Measurements from ENCODE around the gene ADAD2. TPM values are rescaled to one million over a fixed set of nuclear protein-coding genes. Genes with fewer than 3 reads are reported as not detected.

Gene ADAD2
- total RNA-seq, 2 experiments from 2014 or later: 0.66 to 1.5 TPM

DNA sequence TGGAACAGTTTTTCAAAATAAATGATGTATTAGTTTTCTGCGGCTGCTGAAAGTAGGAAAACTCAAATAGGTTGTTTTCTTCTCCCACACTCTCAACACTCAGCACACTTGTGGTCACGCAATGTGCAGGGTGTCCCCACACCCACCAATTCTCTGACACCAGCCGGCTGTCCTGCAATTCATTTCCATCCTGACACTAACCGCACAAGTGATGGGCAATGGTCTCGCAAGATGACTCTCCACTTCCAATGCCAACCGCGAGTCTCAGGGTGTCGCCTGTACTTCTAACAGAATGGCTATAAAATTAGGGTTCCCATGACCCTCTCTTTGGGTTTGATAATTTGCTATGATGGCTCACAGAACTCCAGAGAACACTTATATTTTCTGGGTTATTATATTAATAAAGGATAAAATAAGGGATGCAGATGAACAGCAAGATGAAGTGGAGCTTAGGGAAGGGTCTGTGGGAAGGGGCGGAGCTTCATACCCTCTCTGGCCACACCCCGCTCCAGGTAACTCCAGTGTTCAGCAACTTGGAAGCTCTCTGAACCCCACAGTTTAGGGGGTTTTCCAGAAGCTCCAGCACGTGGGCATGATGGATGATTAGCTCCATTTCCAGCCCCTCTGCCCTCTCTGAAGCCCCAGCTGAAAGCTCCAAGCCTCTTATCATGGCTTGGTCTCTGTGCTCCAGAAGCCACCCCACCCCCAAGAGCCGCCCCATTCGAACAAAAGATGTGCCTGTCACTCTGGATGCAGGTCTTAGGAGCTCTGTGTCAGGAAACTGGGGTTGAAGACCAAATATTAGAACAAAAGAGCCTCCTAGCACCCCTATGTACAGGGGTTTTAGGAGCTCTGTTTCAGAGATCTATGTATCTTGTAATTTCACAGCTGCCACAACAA lies 23.9 kb upstream of the ADAD2 start:
- H3K4me1 Mint-ChIP-seq: no peaks in the 10 kb centered on the region
- DNase-seq: no peak
- no peak overlapping the region for H3K27ac Mint-ChIP-seq
- H3K9me3 Mint-ChIP-seq: no peaks in the 10 kb centered on the region
- peaks cover 15% of the 10 kb centered on the region for H3K27me3 Mint-ChIP-seq
- H3K36me3 Mint-ChIP-seq: no peaks in the 10 kb centered on the region
- H3K4me3 Mint-ChIP-seq: no peak overlapping the region

DNA sequence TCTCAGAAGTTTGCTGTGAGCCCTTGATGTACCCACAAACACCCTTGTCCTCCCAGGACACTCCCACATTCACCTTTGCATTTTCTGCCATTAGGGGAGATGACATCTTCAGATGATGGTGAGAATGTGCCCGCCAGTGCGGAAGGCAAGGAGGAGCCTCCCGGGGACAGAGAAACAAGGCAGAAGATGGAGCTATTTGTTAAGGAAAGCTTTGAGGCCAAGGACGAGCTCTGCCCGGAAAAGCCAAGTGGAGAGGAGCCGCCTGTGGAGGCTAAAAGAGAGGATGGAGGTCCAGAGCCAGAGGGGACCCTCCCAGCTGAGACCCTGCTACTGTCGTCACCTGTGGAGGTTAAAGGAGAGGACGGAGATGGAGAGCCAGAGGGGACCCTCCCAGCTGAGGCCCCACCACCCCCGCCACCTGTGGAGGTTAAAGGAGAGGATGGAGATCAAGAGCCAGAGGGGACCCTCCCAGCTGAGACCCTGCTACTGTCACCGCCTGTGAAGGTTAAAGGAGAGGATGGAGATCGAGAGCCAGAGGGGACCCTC lies 21.1 kb upstream of the ADAD2 start:
- no peak for DNase-seq
- Mint-ChIP-seq H3K27ac (no peak overlapping the region), H3K36me3 (no peaks in the 10 kb centered on the region), H3K4me1 (no peaks in the 10 kb centered on the region), H3K9me3 (no peaks in the 10 kb centered on the region), H3K27me3 (peaks cover 12% of the 10 kb centered on the region), H3K4me3 (no peak overlapping the region)

DNA sequence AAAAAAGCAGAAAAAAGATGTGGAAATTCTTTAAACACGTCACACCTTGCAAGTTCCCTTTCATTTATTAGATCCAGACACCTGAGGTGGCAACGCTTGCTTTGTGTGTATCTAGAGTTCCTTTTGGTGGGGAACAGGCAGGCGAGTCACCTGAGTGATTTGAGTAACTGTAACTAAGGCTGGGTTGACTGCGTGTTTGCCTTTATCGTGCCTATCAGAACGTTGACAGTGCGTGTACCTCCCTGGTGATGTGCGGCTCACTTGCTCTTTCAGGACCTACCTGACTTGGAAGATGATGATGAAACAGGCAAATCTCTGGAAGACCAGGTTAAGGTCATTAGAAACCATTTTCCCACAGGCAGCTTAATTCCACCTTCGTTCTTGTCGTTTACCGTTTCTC lies 16.6 kb upstream of the ADAD2 start:
- Mint-ChIP-seq H3K4me3 (no peak overlapping the region), H3K27me3 (peaks cover 8% of the 10 kb centered on the region)

DNA sequence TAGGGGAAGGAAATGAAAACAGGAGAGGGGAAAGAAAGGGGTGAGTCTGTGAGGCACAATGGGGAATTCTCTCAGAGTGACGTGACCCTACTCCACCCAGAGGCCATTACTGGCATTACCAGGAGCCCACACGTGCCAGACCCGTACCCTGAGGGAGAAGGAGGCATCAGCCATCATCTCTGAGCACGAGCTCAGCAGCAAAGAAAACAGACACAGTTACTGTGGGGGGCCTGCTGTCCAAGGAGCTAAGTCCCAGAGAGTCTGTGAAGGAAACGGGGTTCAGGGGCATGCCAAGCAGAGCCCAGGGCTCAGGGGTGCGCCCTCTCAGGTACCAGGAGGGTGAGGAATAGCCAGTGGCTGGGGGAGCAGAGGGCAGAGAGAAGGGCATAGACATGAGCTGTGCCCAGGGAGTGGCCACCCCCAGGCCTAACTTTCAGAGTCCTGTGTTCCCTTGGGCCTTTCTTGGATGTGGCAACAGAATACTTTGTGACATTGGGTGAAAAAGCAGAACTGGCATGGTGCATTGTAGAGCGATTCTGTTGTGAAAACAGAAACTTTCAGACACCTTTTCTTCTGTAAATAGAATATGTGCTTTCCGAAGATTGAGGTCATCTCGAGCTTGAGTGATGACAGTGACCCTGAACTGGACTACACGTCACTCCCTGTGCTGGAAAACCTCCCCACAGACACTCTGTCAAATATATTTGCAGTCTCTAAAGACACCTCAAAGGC lies 15.4 kb upstream of the ADAD2 start:
- Mint-ChIP-seq H3K36me3 (no peaks in the 10 kb centered on the region), H3K27ac (no peak overlapping the region), H3K4me1 (peaks cover 17% of the 10 kb centered on the region), H3K9me3 (no peaks in the 10 kb centered on the region), H3K27me3 (no peaks in the 10 kb centered on the region), H3K4me3 (no peak overlapping the region)
- peak; percentile 59 for DNase-seq

More for the DNA sequence above, 16.6 kb upstream of the ADAD2 start:
- Mint-ChIP-seq H3K9me3 (no peaks in the 10 kb centered on the region), H3K36me3 (no peaks in the 10 kb centered on the region), H3K4me1 (peaks cover 17% of the 10 kb centered on the region), H3K27ac (no peak overlapping the region)
- DNase-seq: no peak

DNA sequence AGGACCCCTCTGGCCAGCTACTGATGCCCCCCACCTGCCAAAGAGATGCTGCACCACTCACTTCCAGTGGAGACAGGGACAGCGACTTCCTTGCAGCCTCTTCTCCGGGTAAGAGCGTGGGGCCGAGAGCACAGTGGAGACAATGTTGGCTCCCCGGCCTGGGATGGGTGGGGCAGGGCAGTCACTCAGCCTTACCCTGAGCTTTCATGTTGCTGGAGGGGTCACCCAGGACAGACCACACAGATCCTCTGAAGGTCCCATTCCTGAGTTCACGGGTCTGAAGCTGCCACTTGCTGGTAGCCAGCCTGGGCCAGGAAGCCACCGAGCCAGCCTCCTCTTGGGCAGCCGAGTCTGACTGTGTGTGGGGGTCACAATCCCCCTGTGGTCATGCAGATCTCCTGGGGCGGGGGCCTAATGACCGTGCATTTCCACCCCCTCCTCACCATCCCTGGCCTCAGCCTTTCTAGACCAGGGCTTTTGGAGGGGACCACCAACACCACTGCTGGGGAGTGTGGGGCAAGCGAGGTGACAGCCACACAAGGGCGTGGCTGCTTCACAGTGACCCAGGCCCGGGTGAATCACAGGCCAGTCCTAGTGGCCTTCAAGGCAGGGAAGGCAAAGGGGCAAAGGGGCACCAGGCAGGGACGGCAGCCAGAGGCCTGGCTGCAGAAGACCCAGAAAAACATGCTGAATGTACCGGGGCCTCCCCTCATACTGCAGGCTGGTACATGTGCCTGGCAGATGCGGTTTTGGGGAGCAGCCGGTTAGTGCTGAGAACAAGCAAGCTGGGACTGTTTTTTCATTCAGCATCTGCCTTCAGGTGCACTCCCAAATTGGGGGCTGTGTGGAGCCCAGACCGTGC lies 14.5 kb upstream of the ADAD2 start:
- Mint-ChIP-seq H3K4me3 (no peak overlapping the region), H3K4me1 (peaks cover 17% of the 10 kb centered on the region), H3K27ac (no peak overlapping the region), H3K27me3 (no peaks in the 10 kb centered on the region), H3K9me3 (no peaks in the 10 kb centered on the region), H3K36me3 (no peaks in the 10 kb centered on the region)
- DNase-seq: no peak

DNA sequence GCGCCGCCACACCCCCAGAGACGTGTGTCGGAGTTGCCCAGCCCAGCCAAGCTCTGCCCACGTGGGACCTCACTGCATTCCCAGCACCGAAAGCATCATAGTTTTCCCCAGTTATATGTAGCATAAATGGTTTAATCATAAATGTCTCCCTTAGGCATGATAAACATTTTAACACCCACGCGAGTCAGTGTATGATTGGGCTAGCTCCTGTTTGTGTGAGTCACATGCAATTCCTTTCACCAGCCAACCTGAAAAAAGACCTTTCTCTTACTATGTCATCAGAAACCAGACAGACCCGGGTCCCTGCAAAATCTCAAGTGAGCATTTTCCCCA lies 13.2 kb upstream of the ADAD2 start:
- no peaks in the 10 kb centered on the region for H3K27me3 Mint-ChIP-seq
- H3K27ac Mint-ChIP-seq: peak overlapping the region; percentile 59
- no peaks in the 10 kb centered on the region for H3K9me3 Mint-ChIP-seq
- no peak for DNase-seq
- H3K4me1 Mint-ChIP-seq: peaks cover 17% of the 10 kb centered on the region
- H3K4me3 Mint-ChIP-seq: no peak overlapping the region
- H3K36me3 Mint-ChIP-seq: no peaks in the 10 kb centered on the region

DNA sequence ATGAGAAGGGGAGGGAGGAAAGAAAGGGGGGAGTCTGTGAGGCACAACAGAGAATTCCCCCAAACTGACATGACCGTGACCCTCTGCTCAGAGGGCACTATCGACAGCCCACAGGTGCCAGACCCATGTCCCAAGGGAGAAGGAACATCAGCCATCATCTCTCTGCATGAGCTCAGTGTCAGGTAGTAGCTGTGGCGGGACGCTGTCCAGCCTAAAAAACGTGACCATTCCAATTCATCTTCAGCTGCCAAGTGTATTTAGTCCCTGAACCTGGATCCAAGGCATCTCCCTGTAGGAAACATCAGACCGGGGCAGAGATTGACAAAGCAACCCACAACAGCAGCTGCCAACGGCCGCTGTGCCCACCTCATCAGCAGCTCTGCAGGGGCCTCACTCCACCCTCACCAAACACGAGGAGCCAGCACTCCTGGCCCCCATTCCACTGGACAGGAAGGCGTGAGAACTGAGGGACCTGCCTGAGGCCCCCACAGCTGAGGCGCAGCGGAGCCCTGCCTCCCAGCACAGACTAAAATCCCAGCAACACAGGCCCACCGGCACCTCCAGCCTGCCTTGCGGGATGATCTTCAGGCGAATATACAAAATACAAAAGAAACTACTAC lies 12.7 kb upstream of the ADAD2 start:
- Mint-ChIP-seq H3K27ac (peak overlapping the region; percentile 59), H3K4me1 (peaks cover 17% of the 10 kb centered on the region), H3K36me3 (no peaks in the 10 kb centered on the region), H3K27me3 (no peaks in the 10 kb centered on the region), H3K9me3 (no peaks in the 10 kb centered on the region), H3K4me3 (no peak overlapping the region)
- no peak for DNase-seq

DNA sequence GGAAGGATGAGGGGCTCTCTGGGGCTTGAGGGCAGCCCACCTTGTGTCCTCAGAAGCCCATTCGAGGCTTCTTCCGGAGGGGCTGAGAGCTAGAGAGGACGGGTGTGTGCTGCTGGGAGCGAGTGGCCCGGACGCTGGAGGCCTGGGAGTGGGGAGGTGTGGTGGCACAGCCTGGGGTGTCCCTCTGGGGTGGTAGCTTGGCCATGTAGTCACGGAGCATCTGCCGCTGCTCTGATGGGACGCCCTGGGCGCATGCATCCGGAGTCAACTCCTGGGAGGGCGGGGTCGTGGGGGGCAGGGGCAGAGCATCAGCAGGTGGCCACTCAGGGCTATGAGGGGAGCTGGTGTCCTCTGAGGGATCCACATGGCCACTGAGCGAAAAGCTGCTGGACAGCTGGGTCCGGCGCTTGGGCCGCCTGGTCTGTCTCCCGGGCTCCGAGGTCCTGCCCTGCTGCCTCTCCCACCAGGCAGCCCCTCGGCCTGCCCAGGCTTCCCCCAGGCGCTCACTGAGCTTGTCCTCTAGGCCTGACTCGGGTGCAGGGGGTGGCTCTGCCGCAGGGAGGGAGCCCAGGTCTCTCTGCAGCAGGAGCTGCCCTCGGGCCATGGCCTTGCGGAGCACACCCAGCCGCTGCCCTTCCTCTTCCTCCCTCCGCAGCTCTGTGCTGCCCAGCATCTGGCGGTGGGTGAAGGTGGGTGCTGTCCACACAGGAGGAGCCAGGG lies 11.9 kb upstream of the ADAD2 start:
- Mint-ChIP-seq H3K4me3 (no peak overlapping the region), H3K27me3 (no peaks in the 10 kb centered on the region), H3K9me3 (no peaks in the 10 kb centered on the region), H3K27ac (no peak overlapping the region), H3K4me1 (peaks cover 17% of the 10 kb centered on the region), H3K36me3 (no peaks in the 10 kb centered on the region)
- no peak for DNase-seq

DNA sequence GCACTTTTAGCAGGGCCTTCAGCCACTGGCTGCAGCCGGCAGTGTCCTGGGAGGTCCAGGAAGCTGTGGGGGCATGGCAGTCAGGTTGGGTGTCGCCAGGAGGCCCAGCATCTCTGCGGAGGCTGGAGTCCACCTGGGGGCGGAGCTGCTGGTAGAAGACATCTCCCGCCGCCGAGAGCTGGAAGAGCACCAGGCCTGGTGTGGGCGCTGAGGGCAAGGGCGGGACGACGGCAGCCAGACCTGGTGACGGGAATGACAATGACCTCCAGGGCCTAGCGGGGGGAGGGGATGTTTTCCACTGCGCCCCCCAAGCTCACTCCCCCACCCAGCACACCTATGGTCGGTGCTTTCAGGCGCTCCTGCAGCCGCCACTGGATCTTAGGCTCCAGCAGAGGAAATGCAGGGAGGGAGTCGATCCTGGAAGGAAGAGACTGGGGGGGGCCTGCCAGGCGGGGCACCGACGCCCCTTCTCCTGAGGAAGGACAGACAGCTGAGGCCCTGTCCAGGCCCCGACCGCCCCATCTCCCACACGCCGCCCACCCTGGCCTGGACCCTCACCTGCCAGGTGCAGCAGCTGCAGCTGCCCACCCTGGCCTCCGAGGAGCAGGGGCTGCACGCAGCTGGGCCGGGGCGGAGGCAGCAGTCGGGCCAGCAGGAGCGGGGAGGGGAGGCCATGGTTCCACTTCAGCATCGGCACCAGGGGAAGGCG lies 11.2 kb upstream of the ADAD2 start:
- peaks cover 21% of the 10 kb centered on the region for H3K4me1 Mint-ChIP-seq
- H3K36me3 Mint-ChIP-seq: peaks cover 4% of the 10 kb centered on the region
- H3K4me3 Mint-ChIP-seq: no peak overlapping the region
- H3K27ac Mint-ChIP-seq: no peak overlapping the region
- no peaks in the 10 kb centered on the region for H3K27me3 Mint-ChIP-seq
- no peak for DNase-seq
- no peaks in the 10 kb centered on the region for H3K9me3 Mint-ChIP-seq

DNA sequence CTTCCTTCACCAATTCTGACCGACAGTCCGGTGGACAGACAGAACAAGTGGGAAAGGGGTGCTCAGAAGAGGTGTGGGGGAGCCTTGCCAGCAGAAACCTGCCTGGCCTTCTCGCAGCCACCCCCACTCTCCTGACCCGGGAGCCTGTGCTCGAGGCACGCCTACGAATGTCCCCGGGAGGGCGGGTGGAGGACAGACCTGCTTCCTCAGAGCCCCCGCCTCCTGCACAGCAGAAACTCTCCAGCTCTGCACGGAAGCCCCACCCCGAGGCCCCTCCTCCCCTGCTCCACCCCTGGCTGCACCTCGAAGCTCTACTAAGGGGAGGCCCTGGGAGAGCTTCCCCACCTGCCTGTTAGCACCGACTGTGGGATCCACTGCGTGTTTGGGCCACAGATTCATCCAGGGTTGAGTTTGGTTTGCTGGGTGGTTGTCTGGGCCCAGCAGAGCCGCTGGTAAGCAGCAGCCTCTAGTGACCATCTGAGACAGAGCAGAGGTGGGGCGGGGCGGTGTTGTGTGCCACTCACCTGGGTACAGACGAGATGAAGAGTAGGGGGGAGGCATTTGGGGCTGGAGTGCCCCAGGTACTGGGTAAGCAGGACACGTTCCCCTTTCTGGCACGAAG lies 10.3 kb upstream of the ADAD2 start:
- Mint-ChIP-seq H3K27ac (no peak overlapping the region), H3K27me3 (no peaks in the 10 kb centered on the region), H3K36me3 (peaks cover 9% of the 10 kb centered on the region), H3K4me1 (peaks cover 25% of the 10 kb centered on the region), H3K9me3 (no peaks in the 10 kb centered on the region), H3K4me3 (no peak overlapping the region)
- no peak for DNase-seq

DNA sequence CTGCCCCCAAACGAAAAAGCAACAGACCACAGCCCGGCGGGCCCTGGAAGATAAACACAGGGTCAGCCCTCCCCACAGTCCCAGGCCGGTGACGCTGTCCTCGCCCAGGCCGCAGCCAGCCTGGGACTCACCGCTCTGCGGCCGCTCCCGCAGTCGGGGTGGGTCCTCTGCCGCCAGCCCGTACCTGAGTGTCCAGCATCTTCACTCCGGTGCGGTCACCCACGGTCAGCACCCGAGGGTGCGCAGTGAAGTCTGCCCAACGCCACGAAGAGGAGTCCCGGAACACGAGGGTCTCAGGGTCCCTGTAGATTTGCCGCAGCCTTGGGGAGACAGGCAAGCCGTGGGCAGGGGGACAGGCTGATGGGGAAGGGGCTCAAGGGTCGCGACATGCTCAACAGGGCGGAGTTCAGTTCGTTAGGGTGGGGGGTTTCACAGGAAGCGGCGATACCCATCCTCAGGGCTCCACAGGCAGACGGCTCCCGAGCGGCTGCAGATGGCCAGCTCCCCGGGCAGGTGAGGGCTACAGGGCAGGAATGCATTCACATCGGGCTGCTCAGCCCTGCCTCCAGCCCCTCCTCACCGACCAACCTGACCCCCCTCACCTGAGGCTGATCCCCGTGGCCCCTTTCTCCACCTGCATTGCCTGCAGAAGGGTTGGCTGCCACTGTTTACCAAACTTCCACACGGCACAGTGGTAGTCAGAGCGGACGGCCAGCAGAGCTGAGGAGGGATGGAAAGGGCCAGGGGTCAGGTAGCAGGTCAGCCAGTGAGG lies 9.6 kb upstream of the ADAD2 start:
- Mint-ChIP-seq H3K27me3 (no peaks in the 10 kb centered on the region), H3K36me3 (peaks cover 9% of the 10 kb centered on the region), H3K4me1 (peaks cover 25% of the 10 kb centered on the region), H3K27ac (no peak overlapping the region), H3K4me3 (no peak overlapping the region), H3K9me3 (no peaks in the 10 kb centered on the region)
- no peak for DNase-seq

DNA sequence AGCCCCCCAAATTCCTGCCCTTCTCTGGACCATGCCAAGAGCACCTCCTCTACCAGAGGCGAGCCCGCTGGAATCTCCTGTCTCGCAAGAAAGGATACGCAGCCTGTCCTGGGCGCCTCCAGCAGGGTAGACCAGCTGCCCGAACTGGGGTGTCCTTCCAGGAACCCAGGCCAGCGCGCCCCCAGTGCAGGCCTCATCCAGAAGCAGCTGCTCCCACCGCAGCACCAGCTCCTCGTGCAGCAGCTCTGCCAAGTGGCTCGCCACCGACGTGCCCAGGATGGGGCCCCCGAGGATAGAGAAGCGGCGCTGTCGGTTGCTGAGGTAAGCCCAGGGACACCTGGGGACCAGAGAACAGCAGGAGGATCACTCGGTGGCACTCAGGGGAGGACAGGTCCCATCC lies 8.9 kb upstream of the ADAD2 start:
- H3K4me1 Mint-ChIP-seq: peaks cover 25% of the 10 kb centered on the region
- no peak for DNase-seq
- H3K9me3 Mint-ChIP-seq: no peaks in the 10 kb centered on the region
- no peaks in the 10 kb centered on the region for H3K27me3 Mint-ChIP-seq
- H3K27ac Mint-ChIP-seq: no peak overlapping the region
- peaks cover 9% of the 10 kb centered on the region for H3K36me3 Mint-ChIP-seq
- no peak overlapping the region for H3K4me3 Mint-ChIP-seq
